ENCODE data around the gene BDKRB2.

GRCh38 chr14:96242126-96242525 lies 37.5 kb downstream of the BDKRB2 start:
- TF ChIP-seq TAF1 (IDR thresholded peaks at IDR 0.05; ENCODE audit: borderline replicate concordance, insufficient read depth, low read length): no peak
- TF ChIP-seq POLR2AphosphoS5 (IDR thresholded peaks at IDR 0.05; ENCODE audit: low read depth, low read length): no peak

Measured in PFSK-1 (cell line).